WTC11 (cell line): Measurements from ENCODE around the gene OR5J2. TPM values are rescaled to one million over a fixed set of nuclear protein-coding genes. Genes with fewer than 3 reads are reported as not detected.
"Not testable (repeated sequence)": the region's sequence is repeated elsewhere in the genome, so short reads cannot be mapped to it uniquely, and the experiment has no call there.

Experiments
- ATAC-seq: fragments of 200-7000 bp; cut with Tn5 transposase; 2 replicates; pipeline ENCODE4 v1.10.0; 2021; ENCODE audit warnings: mild to moderate bottlenecking, moderate library complexity
- CTCF ChIA-PET: fragments of 300-600 bp; sonication (Branson Sonifier 250); formaldehyde crosslinking; loops from one replicate; lab custom pipeline; 2021; ENCODE audit warnings: antibody characterized with exemption; lab: Charles Lee
- POLR2A ChIA-PET: fragments of 350-600 bp; sonication (Branson Sonifier 250); formaldehyde crosslinking; loops from one replicate; lab custom pipeline; 2021; ENCODE audit warnings: antibody characterized with exemption; lab: Charles Lee
- DNase-seq: peaks from one replicate; pipeline ENCODE4 v3.0.0; 2021; ENCODE audit warnings: low spot score
- H3K27ac Mint-ChIP-seq: 2 replicates; pipeline ENCODE4 v1.8.0; 2021; ENCODE audit warnings: mixed read lengths
- H3K27me3 Mint-ChIP-seq: 2 replicates; pipeline ENCODE4 v1.8.0; 2021; ENCODE audit warnings: low read depth, mild to moderate bottlenecking, moderate library complexity, mixed read lengths
- H3K36me3 Mint-ChIP-seq: 2 replicates; pipeline ENCODE4 v1.8.0; 2021; ENCODE audit warnings: mixed read lengths
- H3K4me1 Mint-ChIP-seq: 2 replicates; pipeline ENCODE4 v1.8.0; 2022; ENCODE audit warnings: mixed read lengths
- H3K4me3 Mint-ChIP-seq: 2 replicates; pipeline ENCODE4 v1.8.0; 2021; ENCODE audit warnings: mild to moderate bottlenecking, moderate library complexity, mixed read lengths
- H3K9me3 Mint-ChIP-seq: 2 replicates; pipeline ENCODE4 v1.8.0; 2021; ENCODE audit warnings: mixed read lengths
- AFF4 ChIP-seq: sonication (generic); formaldehyde crosslinking; IDR thresholded peaks from 2 replicates; pipeline ENCODE4 v1.8.1; 2023; ENCODE audit warnings: mild to moderate bottlenecking, missing genetic modification reagents, borderline replicate concordance
- ATF3 ChIP-seq: sonication (generic); formaldehyde crosslinking; conservative IDR thresholded peaks from 2 replicates; pipeline ENCODE4 v1.8.1; 2022; ENCODE audit warnings: mild to moderate bottlenecking, missing genetic modification reagents
- CREB1 ChIP-seq: sonication (generic); formaldehyde crosslinking; IDR thresholded peaks from 2 replicates; pipeline ENCODE4 v1.8.0; 2023; ENCODE audit warnings: mild to moderate bottlenecking, missing genetic modification reagents
- CREM ChIP-seq: sonication (generic); formaldehyde crosslinking; IDR thresholded peaks from 2 replicates; pipeline ENCODE4 v1.8.1; 2022; ENCODE audit warnings: mild to moderate bottlenecking, missing genetic modification reagents, moderate library complexity
- E2F5 ChIP-seq: sonication (generic); formaldehyde crosslinking; IDR thresholded peaks from 2 replicates; pipeline ENCODE4 v1.8.1; 2022; ENCODE audit warnings: mild to moderate bottlenecking, moderate library complexity, missing genetic modification reagents
- EMX1 ChIP-seq: fragments of 250-450 bp; sonication (Bioruptor Pico); IDR thresholded peaks from 2 replicates; pipeline ENCODE4 v1.8.0; 2021; ENCODE audit warnings: mild to moderate bottlenecking
- GRHL2 ChIP-seq: fragments of 250-450 bp; sonication (Bioruptor Pico); IDR thresholded peaks from 2 replicates; pipeline ENCODE4 v1.8.0; 2022; ENCODE audit warnings: mild to moderate bottlenecking, moderate library complexity; ENCODE audit not compliant: insufficient replicate concordance, severe bottlenecking
- HMGA2 ChIP-seq: fragments of 250-450 bp; sonication (Bioruptor Pico); IDR thresholded peaks from 2 replicates; pipeline ENCODE4 v1.4.0; 2021; ENCODE audit warnings: mild to moderate bottlenecking, moderate library complexity
- JAZF1 ChIP-seq: fragments of 250-450 bp; sonication (Bioruptor Pico); IDR thresholded peaks from 2 replicates; pipeline ENCODE4 v1.9.0; 2021; ENCODE audit warnings: moderate library complexity, mild to moderate bottlenecking, inconsistent platforms
- MXD4 ChIP-seq: fragments of 250-450 bp; sonication (Bioruptor Pico); IDR thresholded peaks from 2 replicates; pipeline ENCODE4 v1.8.0; 2021; ENCODE audit warnings: mild to moderate bottlenecking, moderate library complexity, borderline replicate concordance
- PRRX2 ChIP-seq: fragments of 250-450 bp; sonication (Bioruptor Pico); IDR thresholded peaks from 2 replicates; pipeline ENCODE4 v1.8.0; 2021; ENCODE audit warnings: mild to moderate bottlenecking
- RORB ChIP-seq: fragments of 250-450 bp; sonication (Bioruptor Pico); IDR thresholded peaks from 2 replicates; pipeline ENCODE4 v1.9.0; 2021; ENCODE audit warnings: mild to moderate bottlenecking
- SMAD4 ChIP-seq: sonication (generic); formaldehyde crosslinking; IDR thresholded peaks from 2 replicates; pipeline ENCODE4 v1.8.0; 2022; ENCODE audit warnings: mild to moderate bottlenecking, missing genetic modification reagents
- TP53 ChIP-seq: sonication (generic); formaldehyde crosslinking; IDR thresholded peaks from 2 replicates; pipeline ENCODE4 v1.8.1; 2023; ENCODE audit warnings: mild to moderate bottlenecking, missing genetic modification reagents
- USF1 ChIP-seq: sonication (generic); formaldehyde crosslinking; IDR thresholded peaks from 2 replicates; pipeline ENCODE4 v1.8.0; 2022; ENCODE audit warnings: mild to moderate bottlenecking, missing genetic modification reagents
- ZNF138 ChIP-seq: sonication (generic); formaldehyde crosslinking; conservative IDR thresholded peaks from 2 replicates; pipeline ENCODE4 v1.8.1; 2022; ENCODE audit warnings: mild to moderate bottlenecking, moderate library complexity, missing genetic modification reagents
- ZNF232 ChIP-seq: sonication (generic); formaldehyde crosslinking; IDR thresholded peaks from 2 replicates; pipeline ENCODE4 v1.8.0; 2022; ENCODE audit warnings: mild to moderate bottlenecking, missing genetic modification reagents
- ZNF281 ChIP-seq: sonication (generic); formaldehyde crosslinking; IDR thresholded peaks from 2 replicates; pipeline ENCODE4 v1.8.0; 2023; ENCODE audit warnings: mild to moderate bottlenecking, missing genetic modification reagents
- ZNF423 ChIP-seq: fragments of 250-450 bp; sonication (Bioruptor Pico); IDR thresholded peaks from 2 replicates; pipeline ENCODE4 v2.1.2; 2022; ENCODE audit warnings: mild to moderate bottlenecking, moderate library complexity
- ZNF532 ChIP-seq: fragments of 250-450 bp; sonication (Bioruptor Pico); IDR thresholded peaks from 2 replicates; pipeline ENCODE4 v1.9.0; 2021; ENCODE audit warnings: mild to moderate bottlenecking, borderline replicate concordance
- total RNA-seq: library from RNA; stranded (reverse); gene quantifications from 3 replicates; pipeline ENCODE4 v1.2.3, GENCODE V29; 2021

Gene OR5J2
- total RNA-seq, 1 experiment from 2014 or later: not detected

- Mint-ChIP-seq H3K4me3 (no peak overlapping the region), H3K27me3 (no peaks in the 10 kb centered on the region; the same call in 1 of the 2 replicates), H3K36me3 (peaks cover 15% of the 10 kb centered on the region), H3K4me1 (no peaks in the 10 kb centered on the region; the same call in 1 of the 2 replicates), H3K9me3 (peaks cover 48% of the 10 kb centered on the region), H3K27ac (no peak overlapping the region)
- TF ChIP-seq ZNF138 (CRISPR knock-in tag) (no peak), ZNF423 (no peak), RORB (CRISPR knock-in tag) (no peak), EMX1 (CRISPR knock-in tag) (no peak), PRRX2 (CRISPR knock-in tag) (no peak), MXD4 (CRISPR knock-in tag) (no peak), JAZF1 (CRISPR knock-in tag) (no peak), AFF4 (CRISPR knock-in tag) (no peak), CREM (CRISPR knock-in tag) (no peak), HMGA2 (CRISPR knock-in tag) (no peak), ZNF532 (no peak), E2F5 (CRISPR knock-in tag) (no peak), TP53 (CRISPR knock-in tag) (no peak), ZNF232 (no peak), ATF3 (CRISPR knock-in tag) (no peak), USF1 (CRISPR knock-in tag) (no peak), ZNF281 (no peak), SMAD4 (CRISPR knock-in tag) (no peak), GRHL2 (CRISPR knock-in tag) (no peak), CREB1 (CRISPR knock-in tag) (no peak)
- ATAC-seq (no peak), DNase-seq (no peak)
- ChIA-PET POLR2A (no interaction called here), CTCF (no interaction called here)
Observed at GRCh38 chr11:56214537-56214936, 38.1 kb downstream of the OR5J2 start.

- DNase-seq: peak; percentile 24
- Mint-ChIP-seq H3K36me3 (peaks cover 33% of the 10 kb centered on the region), H3K9me3 (peaks cover 63% of the 10 kb centered on the region)
- H3K27me3 Mint-ChIP-seq, ATAC-seq, POLR2A ChIA-PET, CTCF ChIA-PET, H3K27ac Mint-ChIP-seq, H3K4me1 Mint-ChIP-seq, H3K4me3 Mint-ChIP-seq: not testable (repeated sequence)
Observed at GRCh38 chr11:56219735-56220134, 43.3 kb downstream of the OR5J2 start.
